ENCODE measurements around the gene LHPP. TPM values are rescaled to one million over a fixed set of nuclear protein-coding genes. Genes with fewer than 3 reads are reported as not detected.

LHPP gene
- total RNA-seq, 1 experiment from 2014 or later: 24.7 TPM

DNA sequence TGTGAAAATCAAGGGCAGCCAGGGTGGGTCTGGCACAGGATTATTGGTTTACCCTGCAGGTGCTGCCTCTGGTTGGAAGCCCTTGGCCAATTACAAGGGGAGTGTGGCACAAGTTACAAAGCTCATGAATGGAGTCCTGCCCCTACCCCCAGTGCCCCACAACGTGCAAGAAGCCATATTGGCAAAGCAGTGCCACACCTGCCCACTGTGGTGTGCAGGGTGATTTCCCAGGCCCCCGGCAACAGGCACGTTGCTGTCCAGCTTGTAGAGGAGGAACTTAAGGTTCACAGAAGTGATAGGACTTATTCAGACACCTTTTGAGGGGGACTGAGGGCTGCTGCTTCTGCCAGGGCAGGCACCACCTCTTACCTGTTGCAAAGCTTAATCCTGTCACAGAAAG, 11.4 kb downstream of the LHPP start:
- H3K9me3 ChIP-seq (ENCODE audit: insufficient read depth, low read depth): no peaks in the 10 kb centered on the region
- intact Hi-C loops (cut with micrococcal nuclease; ENCODE audit: unreplicated experiment): no loop called here
- DNase-seq: no peak
- H3K9me2 ChIP-seq (ENCODE audit: insufficient read depth): no peaks in the 10 kb centered on the region
- no TSS peak for BruUV-seq (replicated peaks)
- no peak overlapping the region for H3K27ac ChIP-seq
- ChIA-PET CTCF (no interaction called here), POLR2A (ENCODE audit: unreplicated experiment) (no interaction called here)
- peaks cover 6% of the 10 kb centered on the region; the same call in 1 of the 2 replicates for H3F3A ChIP-seq (ENCODE audit: insufficient read depth, low read depth)
- no peaks in the 10 kb centered on the region for H4K20me1 ChIP-seq (ENCODE audit: insufficient read depth)
- no peaks in the 10 kb centered on the region for H3K27me3 ChIP-seq (ENCODE audit: insufficient read depth, low read depth)
- H3K79me2 ChIP-seq (ENCODE audit: low read depth): no peaks in the 10 kb centered on the region
- H3K4me2 ChIP-seq: no peak overlapping the region
- no peak overlapping the region for H3K4me3 ChIP-seq
- H3K4me1 ChIP-seq (replicated peaks; ENCODE audit: insufficient read depth): no peaks in the 10 kb centered on the region
- TF ChIP-seq EZH2 (IDR thresholded peaks at IDR 0.05; ENCODE audit: low read depth): no peak
- TF ChIP-seq, protein P1, sequence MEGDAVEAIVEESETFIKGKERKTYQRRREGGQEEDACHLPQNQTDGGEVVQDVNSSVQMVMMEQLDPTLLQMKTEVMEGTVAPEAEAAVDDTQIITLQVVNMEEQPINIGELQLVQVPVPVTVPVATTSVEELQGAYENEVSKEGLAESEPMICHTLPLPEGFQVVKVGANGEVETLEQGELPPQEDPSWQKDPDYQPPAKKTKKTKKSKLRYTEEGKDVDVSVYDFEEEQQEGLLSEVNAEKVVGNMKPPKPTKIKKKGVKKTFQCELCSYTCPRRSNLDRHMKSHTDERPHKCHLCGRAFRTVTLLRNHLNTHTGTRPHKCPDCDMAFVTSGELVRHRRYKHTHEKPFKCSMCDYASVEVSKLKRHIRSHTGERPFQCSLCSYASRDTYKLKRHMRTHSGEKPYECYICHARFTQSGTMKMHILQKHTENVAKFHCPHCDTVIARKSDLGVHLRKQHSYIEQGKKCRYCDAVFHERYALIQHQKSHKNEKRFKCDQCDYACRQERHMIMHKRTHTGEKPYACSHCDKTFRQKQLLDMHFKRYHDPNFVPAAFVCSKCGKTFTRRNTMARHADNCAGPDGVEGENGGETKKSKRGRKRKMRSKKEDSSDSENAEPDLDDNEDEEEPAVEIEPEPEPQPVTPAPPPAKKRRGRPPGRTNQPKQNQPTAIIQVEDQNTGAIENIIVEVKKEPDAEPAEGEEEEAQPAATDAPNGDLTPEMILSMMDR (conservative IDR thresholded peaks at IDR 0.05): no peak
- H2AFZ ChIP-seq: no peak overlapping the region
- no peaks in the 10 kb centered on the region for H3K36me3 ChIP-seq (ENCODE audit: low read depth)

DNA sequence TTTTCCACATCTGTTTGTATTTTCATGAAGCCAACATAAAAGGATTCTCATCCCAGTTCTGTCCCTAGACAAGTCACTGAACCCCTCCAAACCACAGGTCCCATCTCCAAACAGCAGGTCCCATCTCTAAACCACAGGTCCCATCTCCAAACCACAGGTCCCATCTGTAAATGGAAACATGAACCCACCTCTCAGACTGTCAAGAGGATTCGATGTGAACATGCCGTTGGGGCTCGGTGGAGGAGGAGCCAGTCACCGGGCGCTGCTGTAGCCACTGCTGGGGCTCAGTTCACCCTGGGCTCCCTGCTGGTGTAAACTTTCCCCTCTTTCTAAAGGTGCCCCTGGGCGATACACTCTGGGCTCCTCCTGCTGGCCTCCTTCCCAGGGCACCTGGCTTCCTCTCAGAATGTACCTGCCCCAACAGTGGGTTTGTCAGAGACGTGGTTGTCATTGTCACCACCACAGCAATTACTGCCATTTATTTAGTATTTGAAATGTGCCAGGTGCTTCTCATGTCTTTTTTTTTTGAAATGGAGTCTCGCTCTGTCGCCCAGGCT, 13.0 kb downstream of the LHPP start:
- Histone ChIP-seq H3K9me2 (ENCODE audit: insufficient read depth) (no peaks in the 10 kb centered on the region), H3K4me1 (replicated peaks; ENCODE audit: insufficient read depth) (no peaks in the 10 kb centered on the region), H3F3A (ENCODE audit: insufficient read depth, low read depth) (peaks cover 6% of the 10 kb centered on the region; the same call in 1 of the 2 replicates), H2AFZ (no peak overlapping the region), H3K4me2 (no peak overlapping the region), H3K36me3 (ENCODE audit: low read depth) (no peaks in the 10 kb centered on the region), H3K79me2 (ENCODE audit: low read depth) (no peaks in the 10 kb centered on the region), H3K4me3 (no peak overlapping the region), H4K20me1 (ENCODE audit: insufficient read depth) (no peaks in the 10 kb centered on the region), H3K9me3 (ENCODE audit: insufficient read depth, low read depth) (no peaks in the 10 kb centered on the region), H3K27me3 (ENCODE audit: insufficient read depth, low read depth) (no peaks in the 10 kb centered on the region), H3K27ac (no peak overlapping the region)
- no TSS peak for BruUV-seq (replicated peaks)
- TF ChIP-seq, protein P1 (conservative IDR thresholded peaks at IDR 0.05): no peak
- TF ChIP-seq EZH2 (IDR thresholded peaks at IDR 0.05; ENCODE audit: low read depth): no peak
- POLR2A ChIA-PET (ENCODE audit: unreplicated experiment): no interaction called here
- DNase-seq: no peak
- CTCF ChIA-PET: no interaction called here
- intact Hi-C loops (cut with micrococcal nuclease; ENCODE audit: unreplicated experiment): no loop called here

DNA sequence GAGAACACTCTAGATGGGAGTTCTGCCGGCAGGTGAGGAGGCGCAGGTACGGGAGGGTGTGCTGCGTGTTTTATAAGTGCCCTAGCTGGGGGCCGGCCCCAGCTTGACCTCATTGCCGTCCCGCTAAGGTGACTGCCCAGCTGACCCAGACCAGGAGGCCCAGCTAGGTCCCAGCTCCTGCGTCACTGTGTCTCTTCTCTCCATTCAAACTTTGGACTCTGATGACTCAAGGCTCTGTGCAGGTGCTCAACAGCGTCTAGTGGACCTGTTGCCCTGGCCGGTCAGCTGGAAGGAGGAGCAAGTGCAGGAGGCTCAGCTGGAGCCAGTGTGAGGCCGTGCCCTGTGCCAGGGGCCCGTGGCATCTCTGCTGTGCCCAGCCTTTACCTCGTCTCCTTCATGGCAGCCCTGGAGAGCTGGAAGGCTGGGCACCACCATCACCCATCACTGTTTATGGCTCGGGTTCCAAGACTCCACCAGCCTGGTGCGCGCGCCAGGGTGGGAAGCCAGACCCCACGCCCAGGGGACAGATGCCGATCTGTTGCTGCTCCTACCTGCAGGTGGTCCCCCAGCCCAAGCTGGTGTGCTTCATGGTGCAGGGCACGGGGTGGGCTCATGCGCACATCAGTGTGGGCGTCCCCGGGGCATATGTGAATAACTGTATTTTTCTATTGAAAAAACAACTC, 14.6 kb downstream of the LHPP start:
- intact Hi-C loops (cut with micrococcal nuclease; ENCODE audit: unreplicated experiment): no loop called here
- CTCF ChIA-PET: no interaction called here
- BruUV-seq (replicated peaks): no TSS peak

More for the DNA sequence above, 14.6 kb downstream of the LHPP start:
- POLR2A ChIA-PET (ENCODE audit: unreplicated experiment): no interaction called here
- H3K4me1 ChIP-seq (replicated peaks; ENCODE audit: insufficient read depth): no peaks in the 10 kb centered on the region
- no peaks in the 10 kb centered on the region for H3K9me2 ChIP-seq (ENCODE audit: insufficient read depth)
- TF ChIP-seq EZH2 (IDR thresholded peaks at IDR 0.05; ENCODE audit: low read depth): no peak
- TF ChIP-seq, protein P1 (conservative IDR thresholded peaks at IDR 0.05): no peak
- H3K79me2 ChIP-seq (ENCODE audit: low read depth): no peaks in the 10 kb centered on the region
- H4K20me1 ChIP-seq (ENCODE audit: insufficient read depth): no peaks in the 10 kb centered on the region
- H3K27ac ChIP-seq: no peak overlapping the region
- no peak overlapping the region for H3K4me3 ChIP-seq
- H2AFZ ChIP-seq: no peak overlapping the region
- no peaks in the 10 kb centered on the region for H3K36me3 ChIP-seq (ENCODE audit: low read depth)
- H3F3A ChIP-seq (ENCODE audit: insufficient read depth, low read depth): no peaks in the 10 kb centered on the region
- no peaks in the 10 kb centered on the region for H3K27me3 ChIP-seq (ENCODE audit: insufficient read depth, low read depth)
- no peak for DNase-seq
- H3K4me2 ChIP-seq: no peak overlapping the region
- no peaks in the 10 kb centered on the region for H3K9me3 ChIP-seq (ENCODE audit: insufficient read depth, low read depth)
